H9 (cell line): Measurements from ENCODE around the gene LSM3. TPM values are rescaled to one million over a fixed set of nuclear protein-coding genes. Genes with fewer than 3 reads are reported as not detected.

Experiments used
- DNase-seq: peaks from one replicate; pipeline ENCODE4 v3.0.0-alpha.2; 2017
- H2AFZ ChIP-seq: one replicate; pipeline ENCODE4 v1.6.1; 2013; ENCODE audit warnings: mild to moderate bottlenecking, low read length, control low read depth, moderate library complexity
- H2AK5ac ChIP-seq: 2 replicates; pipeline ENCODE4 v1.6.1; 2013; ENCODE audit warnings: low read length, control low read depth, mixed read lengths; ENCODE audit not compliant: insufficient read length
- H2BK120ac ChIP-seq: one replicate; pipeline ENCODE4 v1.6.1; 2013; ENCODE audit warnings: low read depth, mild to moderate bottlenecking, low read length, control low read depth, inconsistent platforms; ENCODE audit not compliant: poor library complexity, severe bottlenecking
- H2BK12ac ChIP-seq: 2 replicates; pipeline ENCODE4 v1.6.1; 2013; ENCODE audit warnings: low read length, control low read depth, mixed read lengths, low read depth; ENCODE audit not compliant: insufficient read length
- H2BK15ac ChIP-seq: 2 replicates; pipeline ENCODE4 v1.6.1; 2013; ENCODE audit warnings: low read depth, low read length, control low read depth
- H2BK20ac ChIP-seq: one replicate; pipeline ENCODE4 v1.6.1; 2013; ENCODE audit warnings: low read depth, mild to moderate bottlenecking, low read length, control low read depth, inconsistent platforms; ENCODE audit not compliant: poor library complexity, severe bottlenecking
- H2BK5ac ChIP-seq: 2 replicates; pipeline ENCODE4 v1.6.1; 2013; ENCODE audit warnings: low read length, control low read depth, mixed read lengths; ENCODE audit not compliant: insufficient read length
- H3K14ac ChIP-seq: 2 replicates; pipeline ENCODE4 v1.6.1; 2013; ENCODE audit warnings: low read length, control low read depth; ENCODE audit not compliant: insufficient read depth
- H3K18ac ChIP-seq: 2 replicates; pipeline ENCODE4 v1.6.1; 2013; ENCODE audit warnings: low read depth, mild to moderate bottlenecking, mixed read lengths, low read length, control low read depth; ENCODE audit not compliant: insufficient read length
- H3K23ac ChIP-seq: 2 replicates; pipeline ENCODE4 v1.6.1; 2013; ENCODE audit warnings: low read length, control low read depth, mixed read lengths, low read depth; ENCODE audit not compliant: insufficient read length
- H3K23me2 ChIP-seq: 2 replicates; pipeline ENCODE4 v1.6.1; 2013; ENCODE audit warnings: low read depth, mild to moderate bottlenecking, mixed read lengths, low read length, control low read depth; ENCODE audit not compliant: insufficient read length, poor library complexity, severe bottlenecking
- H3K27ac ChIP-seq: 2 replicates; pipeline ENCODE4 v1.5.1; 2013; ENCODE audit warnings: low read length, control low read depth, mixed read lengths, low read depth; ENCODE audit not compliant: insufficient read length
- H3K27me3 ChIP-seq: 2 replicates; pipeline ENCODE4 v1.6.1; 2013; ENCODE audit warnings: low read length, control low read depth, inconsistent platforms; ENCODE audit not compliant: insufficient read depth
- H3K4ac ChIP-seq: 2 replicates; pipeline ENCODE4 v1.6.1; 2013; ENCODE audit warnings: low read depth, mild to moderate bottlenecking, control low read depth, inconsistent platforms, low read length, moderate library complexity
- H3K4me1 ChIP-seq: 2 replicates; pipeline ENCODE4 v1.6.1; 2013; ENCODE audit warnings: low read length, control low read depth, inconsistent platforms; ENCODE audit not compliant: insufficient read depth
- H3K4me2 ChIP-seq: 2 replicates; pipeline ENCODE4 v1.6.1; 2013; ENCODE audit warnings: low read length, control low read depth, mixed read lengths; ENCODE audit not compliant: insufficient read length, insufficient read depth
- H3K56ac ChIP-seq: 2 replicates; pipeline ENCODE4 v1.6.1; 2013; ENCODE audit warnings: low read depth, mild to moderate bottlenecking, mixed read lengths, low read length, control low read depth; ENCODE audit not compliant: insufficient read length
- H3K79me1 ChIP-seq: 2 replicates; pipeline ENCODE4 v1.6.1; 2013; ENCODE audit warnings: low read depth, mild to moderate bottlenecking, moderate library complexity, low read length, control low read depth, inconsistent platforms; ENCODE audit not compliant: insufficient read depth, poor library complexity, severe bottlenecking
- H3K79me2 ChIP-seq: 2 replicates; pipeline ENCODE4 v1.6.1; 2013; ENCODE audit warnings: low read length, control low read depth, inconsistent platforms; ENCODE audit not compliant: insufficient read depth
- H3K9ac ChIP-seq: 2 replicates; pipeline ENCODE4 v1.6.1; 2013; ENCODE audit warnings: low read length, control low read depth, mixed read lengths; ENCODE audit not compliant: insufficient read length; ENCODE audit errors: extremely low read depth
- H3K9me3 ChIP-seq: one replicate; pipeline ENCODE4 v1.6.1; 2013; ENCODE audit warnings: low read depth, low read length, inconsistent platforms; ENCODE audit not compliant: control insufficient read depth
- H3T11ph ChIP-seq: one replicate; pipeline ENCODE4 v1.6.1; 2013; ENCODE audit warnings: mild to moderate bottlenecking, low read length, control low read depth, inconsistent platforms
- H4K20me1 ChIP-seq: one replicate; pipeline ENCODE4 v1.6.1; 2013; ENCODE audit not compliant: control insufficient read depth, insufficient read length, insufficient read depth
- H4K5ac ChIP-seq: 2 replicates; pipeline ENCODE4 v1.6.1; 2013; ENCODE audit warnings: low read depth, mild to moderate bottlenecking, mixed read lengths, low read length, control low read depth; ENCODE audit not compliant: insufficient read length
- H4K8ac ChIP-seq: replicated peaks from 2 replicates; pipeline ENCODE4 v1.6.1; 2013; ENCODE audit warnings: low read length, control low read depth, mixed read lengths, low read depth; ENCODE audit not compliant: insufficient read length
- H4K91ac ChIP-seq: 2 replicates; pipeline ENCODE4 v1.6.1; 2013; ENCODE audit warnings: low read depth, mild to moderate bottlenecking, moderate library complexity, mixed read lengths, low read length, control low read depth; ENCODE audit not compliant: insufficient read length
- H3K27ac Mint-ChIP-seq, 3 experiments: 2 replicates in 2 of 3; 3 replicates in 1 of 3; pipeline ENCODE4 v1.8.0; 2020 to 2021; ENCODE audit warnings: mixed read lengths in 3 of 3, mild to moderate bottlenecking in 1 of 3, moderate library complexity in 1 of 3
- H3K27me3 Mint-ChIP-seq: 2 replicates; pipeline ENCODE4 v1.8.0; 2021; ENCODE audit warnings: low read depth, mild to moderate bottlenecking, moderate library complexity, mixed read lengths
- H3K36me3 Mint-ChIP-seq, 3 experiments: 2 replicates in 2 of 3; 3 replicates in 1 of 3; pipeline ENCODE4 v1.8.0; 2020 to 2021; ENCODE audit warnings: low read depth in 3 of 3, mixed read lengths in 3 of 3; ENCODE audit not compliant: insufficient read depth in 1 of 3
- H3K4me1 Mint-ChIP-seq, 2 experiments: 2 replicates each; pipeline ENCODE4 v1.8.0; 2020; ENCODE audit warnings: mixed read lengths in 2 of 2
- H3K4me3 Mint-ChIP-seq, 2 experiments: 2 replicates in 1 of 2; 3 replicates in 1 of 2; pipeline ENCODE4 v1.8.0; 2020 to 2021; ENCODE audit warnings: mild to moderate bottlenecking in 2 of 2, mixed read lengths in 2 of 2, moderate library complexity in 1 of 2
- H3K9me3 Mint-ChIP-seq, 2 experiments: 2 replicates in 1 of 2; 3 replicates in 1 of 2; pipeline ENCODE4 v1.8.0; 2020; ENCODE audit warnings: mild to moderate bottlenecking in 2 of 2, mixed read lengths in 2 of 2, moderate library complexity in 1 of 2
- CTCF ChIP-seq: fragments of 200-600 bp; sonication (generic); conservative IDR thresholded peaks from 3 replicates; pipeline ENCODE4 v1.8.0; 2021; ENCODE audit warnings: antibody characterized with exemption, mild to moderate bottlenecking
- WGBS: extraction: QIAGEN DNeasy Blood & Tissue Kit; methylation state at CpG from one replicate; pipeline ENCODE4 v1.1.7; 2013; ENCODE audit warnings: missing lambda C conversion rate, low lambda C conversion rate, mixed read lengths; ENCODE audit not compliant: insufficient read length; ENCODE audit errors: extremely low coverage; 5-methylcytosine and 5-hydroxymethylcytosine counted together
- total RNA-seq: library from RNA; stranded (reverse); gene quantifications from 2 replicates; pipeline ENCODE4 v1.2.1, GENCODE V29; 2021

LSM3 gene
- total RNA-seq, 1 experiment from 2014 or later: 24.4 TPM

- H3K27ac ChIP-seq: no peak overlapping the region
Measured at GRCh38 chr3:14202874-14203520, 24.4 kb downstream of the LSM3 start.

More at GRCh38 chr3:14202874-14203520, 24.4 kb downstream of the LSM3 start:
- no peak overlapping the region for H3K4me3 Mint-ChIP-seq
- H2BK120ac ChIP-seq: no peak overlapping the region
- H4K8ac ChIP-seq: no peak overlapping the region
- peak overlapping the region in 2 of 3 experiments; percentile 70 to 82; a peak in 4 of 7 replicates for H3K27ac Mint-ChIP-seq
- no peak overlapping the region for H3K56ac ChIP-seq
- DNase-seq: no peak
- TF ChIP-seq CTCF: no peak
- WGBS: no CpG with 5 or more reads among the region's 23 CpGs
- H3K23me2 ChIP-seq: no peaks in the 10 kb centered on the region
- H3T11ph ChIP-seq: no peak overlapping the region
- no peaks in the 10 kb centered on the region for H3K4me1 ChIP-seq
- H4K20me1 ChIP-seq: peaks cover 2% of the 10 kb centered on the region
- H3K14ac ChIP-seq: no peak overlapping the region
- H3K27me3 Mint-ChIP-seq: no peaks in the 10 kb centered on the region; the same call in 1 of the 2 replicates
- no peaks in the 10 kb centered on the region for H3K79me1 ChIP-seq
- no peak overlapping the region for H4K5ac ChIP-seq
- H3K4ac ChIP-seq: no peak overlapping the region
- H2AFZ ChIP-seq: no peak overlapping the region
- H2AK5ac ChIP-seq: no peak overlapping the region
- no peaks in the 10 kb centered on the region for H3K9me3 Mint-ChIP-seq
- no peak overlapping the region for H3K18ac ChIP-seq
- no peak overlapping the region for H2BK15ac ChIP-seq
- H3K4me1 Mint-ChIP-seq: peaks cover 0 to 4% of the 10 kb centered on the region in 2 experiments; a peak in 2 of 4 replicates
- peaks cover 6 to 15% (median 14%) of the 10 kb centered on the region in 3 experiments; a peak in 6 of 7 replicates for H3K36me3 Mint-ChIP-seq
- no peak overlapping the region for H2BK5ac ChIP-seq
- H3K9ac ChIP-seq: no peak overlapping the region
- H2BK12ac ChIP-seq: no peak overlapping the region
- no peaks in the 10 kb centered on the region for H3K79me2 ChIP-seq
- H4K91ac ChIP-seq: no peak overlapping the region
- H3K9me3 ChIP-seq: no peaks in the 10 kb centered on the region
- no peak overlapping the region for H3K4me2 ChIP-seq
- H3K23ac ChIP-seq: no peak overlapping the region
- no peak overlapping the region for H2BK20ac ChIP-seq
- H3K27me3 ChIP-seq: no peaks in the 10 kb centered on the region
